Activated naive CD4-positive, alpha-beta T cell treated with anti-CD3 and anti-CD28 coated beads, Interleukin-2, amount 50 U/mL, for 24 hours (primary cell): ENCODE measurements around the gene SERPINH1.

ENCODE experiments used
- H3K27ac Mint-ChIP-seq: one replicate; pipeline ENCODE4 v1.8.0; 2021; ENCODE audit warnings: mild to moderate bottlenecking, mixed read lengths
- H3K27me3 Mint-ChIP-seq: one replicate; pipeline ENCODE4 v1.8.0; 2021; ENCODE audit warnings: mixed read lengths
- H3K36me3 Mint-ChIP-seq: one replicate; pipeline ENCODE4 v1.8.0; 2021; ENCODE audit warnings: mixed read lengths
- H3K4me1 Mint-ChIP-seq: one replicate; pipeline ENCODE4 v1.8.0; 2021; ENCODE audit warnings: mixed read lengths
- H3K4me3 Mint-ChIP-seq: one replicate; pipeline ENCODE4 v1.8.0; 2021; ENCODE audit warnings: mild to moderate bottlenecking, mixed read lengths
- H3K9me3 Mint-ChIP-seq: one replicate; pipeline ENCODE4 v1.8.0; 2021; ENCODE audit warnings: mixed read lengths

The SERPINH1 gene

DNA sequence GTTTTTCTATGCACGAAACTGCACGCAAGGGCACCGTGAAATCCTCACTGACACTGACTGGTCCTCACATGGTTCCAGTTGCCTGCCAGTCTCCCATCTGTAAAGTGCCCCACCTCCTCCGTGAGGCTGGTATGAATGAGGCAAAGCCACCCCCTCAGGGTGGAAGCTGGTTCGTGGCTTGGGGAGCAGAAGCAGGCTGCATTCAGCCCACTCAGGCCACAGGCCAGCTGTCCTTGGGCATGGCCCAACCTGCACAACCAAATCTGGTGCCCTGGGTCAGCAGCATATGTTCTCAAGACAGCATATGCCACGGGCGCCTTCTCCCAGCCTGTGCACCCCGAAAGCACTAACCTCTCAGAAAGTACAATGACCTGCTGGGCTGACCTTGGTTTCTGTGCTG is 29.3 kb downstream of the SERPINH1 start:
- H3K4me1 Mint-ChIP-seq, result peaks cover 12% of the 10 kb centered on the region
- H3K9me3 Mint-ChIP-seq, result no peaks in the 10 kb centered on the region
- H3K27me3 Mint-ChIP-seq, result no peaks in the 10 kb centered on the region
- no peak overlapping the region for H3K4me3 Mint-ChIP-seq
- no peaks in the 10 kb centered on the region for H3K36me3 Mint-ChIP-seq
- no peak overlapping the region for H3K27ac Mint-ChIP-seq

- Mint-ChIP-seq H3K36me3 (no peaks in the 10 kb centered on the region), H3K27ac (no peak overlapping the region), H3K9me3 (no peaks in the 10 kb centered on the region), H3K27me3 (no peaks in the 10 kb centered on the region), H3K4me1 (peaks cover 12% of the 10 kb centered on the region), H3K4me3 (no peak overlapping the region)
Measured at GRCh38 chr11:75591966-75592365, 29.9 kb downstream of the SERPINH1 start.

GRCh38 chr11:75592715-75593114 is 30.7 kb downstream of the SERPINH1 start:
- H3K36me3 Mint-ChIP-seq, result no peaks in the 10 kb centered on the region
- H3K4me1 Mint-ChIP-seq, result peaks cover 12% of the 10 kb centered on the region
- no peaks in the 10 kb centered on the region for H3K27me3 Mint-ChIP-seq
- H3K9me3 Mint-ChIP-seq, result no peaks in the 10 kb centered on the region
- no peak overlapping the region for H3K4me3 Mint-ChIP-seq
- no peak overlapping the region for H3K27ac Mint-ChIP-seq

DNA sequence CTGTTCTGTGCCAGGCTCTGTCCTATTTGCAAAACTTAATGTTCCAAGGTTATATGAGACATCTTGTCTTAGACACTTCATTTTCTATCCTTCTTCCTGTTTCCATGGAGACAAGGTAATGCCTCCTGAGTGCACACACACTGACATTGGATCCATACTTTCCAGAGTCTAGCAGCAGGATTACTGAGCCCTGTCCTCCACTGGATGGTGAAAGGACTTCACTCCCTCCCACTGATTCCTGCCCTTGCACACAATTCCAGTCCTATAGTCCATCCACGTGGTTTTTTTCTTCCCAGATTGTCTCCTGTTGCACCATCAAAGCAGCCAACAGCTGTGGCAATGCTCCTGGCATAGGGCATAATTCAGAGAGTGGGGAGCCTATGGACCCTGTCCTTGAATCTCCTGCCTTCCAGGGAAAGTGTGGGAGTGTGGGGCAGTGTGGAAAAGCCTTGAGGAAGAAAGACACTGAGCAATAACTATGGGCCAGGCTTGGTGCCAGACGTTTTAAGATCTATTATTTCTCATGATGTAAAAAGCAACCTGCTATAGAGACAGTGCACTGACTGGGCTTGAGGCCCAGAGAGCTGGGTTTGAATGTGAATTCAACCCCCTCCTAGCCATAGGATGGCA is 31.3 kb downstream of the SERPINH1 start:
- Mint-ChIP-seq H3K36me3 (no peaks in the 10 kb centered on the region), H3K4me3 (no peak overlapping the region), H3K27ac (peak overlapping the region; percentile 24), H3K27me3 (no peaks in the 10 kb centered on the region), H3K4me1 (peaks cover 12% of the 10 kb centered on the region), H3K9me3 (no peaks in the 10 kb centered on the region)

GRCh38 chr11:75594211-75594610 is 32.2 kb downstream of the SERPINH1 start:
- Mint-ChIP-seq H3K27ac (no peak overlapping the region), H3K36me3 (no peaks in the 10 kb centered on the region), H3K27me3 (no peaks in the 10 kb centered on the region), H3K4me3 (no peak overlapping the region), H3K9me3 (no peaks in the 10 kb centered on the region), H3K4me1 (peaks cover 12% of the 10 kb centered on the region)

DNA sequence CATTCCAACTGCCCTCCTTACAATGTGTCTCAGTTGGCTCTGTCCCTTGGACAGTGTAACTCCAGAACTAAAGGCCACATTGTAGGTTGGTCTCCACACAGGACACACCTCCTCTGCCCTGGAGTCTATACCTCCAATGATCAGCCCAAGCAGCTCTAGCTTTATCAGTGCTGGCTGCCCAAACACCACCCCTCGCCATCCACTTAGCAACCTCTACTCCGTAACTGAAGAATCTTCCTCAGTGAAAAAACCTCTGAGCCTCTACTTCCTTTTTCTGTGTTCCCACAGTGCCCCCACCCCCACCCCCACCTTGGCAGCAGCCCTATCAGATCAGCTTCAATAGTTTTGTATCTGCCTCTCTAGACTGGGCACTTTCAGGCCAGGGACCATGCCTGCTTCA is 33.4 kb downstream of the SERPINH1 start:
- Mint-ChIP-seq H3K27me3 (no peaks in the 10 kb centered on the region), H3K4me3 (no peak overlapping the region), H3K4me1 (peaks cover 12% of the 10 kb centered on the region), H3K9me3 (no peaks in the 10 kb centered on the region), H3K36me3 (no peaks in the 10 kb centered on the region), H3K27ac (no peak overlapping the region)

- no peaks in the 10 kb centered on the region for H3K36me3 Mint-ChIP-seq
- no peaks in the 10 kb centered on the region for H3K27me3 Mint-ChIP-seq
Measured at GRCh38 chr11:75596914-75597313, 34.9 kb downstream of the SERPINH1 start.

GRCh38 chr11:75597636-75598035 is 35.6 kb downstream of the SERPINH1 start:
- Mint-ChIP-seq H3K36me3 (no peaks in the 10 kb centered on the region), H3K27me3 (no peaks in the 10 kb centered on the region), H3K4me1 (peaks cover 5% of the 10 kb centered on the region), H3K9me3 (no peaks in the 10 kb centered on the region), H3K4me3 (no peak overlapping the region), H3K27ac (no peak overlapping the region)

More at GRCh38 chr11:75596914-75597313, 34.9 kb downstream of the SERPINH1 start:
- Mint-ChIP-seq H3K4me1 (peaks cover 12% of the 10 kb centered on the region), H3K27ac (no peak overlapping the region), H3K9me3 (no peaks in the 10 kb centered on the region), H3K4me3 (no peak overlapping the region)

- H3K4me3 Mint-ChIP-seq, result no peak overlapping the region
- H3K36me3 Mint-ChIP-seq, result no peaks in the 10 kb centered on the region
- no peaks in the 10 kb centered on the region for H3K27me3 Mint-ChIP-seq
- no peaks in the 10 kb centered on the region for H3K4me1 Mint-ChIP-seq
- H3K9me3 Mint-ChIP-seq, result no peaks in the 10 kb centered on the region
- no peak overlapping the region for H3K27ac Mint-ChIP-seq
Measured at GRCh38 chr11:75598264-75598663, 36.2 kb downstream of the SERPINH1 start.

DNA sequence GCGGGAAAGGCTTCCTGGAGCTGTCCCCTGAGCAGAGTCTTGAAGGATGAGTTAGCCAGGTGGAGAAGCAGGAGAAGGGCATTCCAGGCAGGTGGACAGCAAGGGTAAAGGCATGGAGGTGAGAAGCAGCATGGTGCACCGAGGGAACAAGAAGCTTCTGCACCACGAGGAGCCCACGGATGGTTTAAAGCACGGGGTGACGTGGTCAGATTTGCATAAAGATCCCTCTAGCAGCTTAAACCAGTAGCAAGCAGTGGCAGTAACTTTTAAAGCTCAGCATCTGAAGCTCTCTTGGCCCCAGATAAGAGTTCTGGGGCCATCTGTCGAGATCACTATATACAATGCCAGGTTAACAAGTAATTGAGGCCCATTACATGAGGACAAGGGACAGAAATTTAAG is 36.8 kb downstream of the SERPINH1 start:
- no peaks in the 10 kb centered on the region for H3K4me1 Mint-ChIP-seq
- no peak overlapping the region for H3K4me3 Mint-ChIP-seq
- no peaks in the 10 kb centered on the region for H3K27me3 Mint-ChIP-seq
- H3K36me3 Mint-ChIP-seq, result no peaks in the 10 kb centered on the region
- no peak overlapping the region for H3K27ac Mint-ChIP-seq
- no peaks in the 10 kb centered on the region for H3K9me3 Mint-ChIP-seq

DNA sequence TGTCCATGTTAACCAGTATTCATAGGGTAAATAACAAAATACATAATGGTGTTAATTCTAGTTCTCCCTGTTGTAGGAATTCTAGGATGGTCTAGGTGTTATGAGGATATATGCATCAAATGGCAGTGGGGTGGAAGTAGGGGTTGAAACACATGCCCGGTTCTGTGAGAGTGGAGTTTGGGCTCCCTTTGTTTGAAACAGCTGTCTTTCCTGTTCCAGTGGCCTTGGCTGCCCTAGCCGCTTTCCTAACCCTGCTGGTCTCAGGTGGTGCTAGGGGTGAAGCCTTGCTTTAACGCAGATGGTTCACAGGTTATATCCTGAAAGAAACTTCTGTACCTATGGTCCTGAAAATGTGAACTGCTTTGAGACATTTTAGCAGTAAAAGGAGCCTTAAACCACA is 38.3 kb downstream of the SERPINH1 start:
- H3K27ac Mint-ChIP-seq, result no peak overlapping the region
- no peaks in the 10 kb centered on the region for H3K4me1 Mint-ChIP-seq
- no peak overlapping the region for H3K4me3 Mint-ChIP-seq
- H3K36me3 Mint-ChIP-seq, result no peaks in the 10 kb centered on the region
- H3K9me3 Mint-ChIP-seq, result no peaks in the 10 kb centered on the region
- H3K27me3 Mint-ChIP-seq, result peaks cover 1% of the 10 kb centered on the region

GRCh38 chr11:75601494-75601893 is 39.4 kb downstream of the SERPINH1 start:
- H3K9me3 Mint-ChIP-seq, result no peaks in the 10 kb centered on the region
- no peaks in the 10 kb centered on the region for H3K36me3 Mint-ChIP-seq

GRCh38 chr11:75602951-75603350 is 40.9 kb downstream of the SERPINH1 start:
- peaks cover 1% of the 10 kb centered on the region for H3K27me3 Mint-ChIP-seq
- no peak overlapping the region for H3K4me3 Mint-ChIP-seq
- H3K4me1 Mint-ChIP-seq, result no peaks in the 10 kb centered on the region
- no peak overlapping the region for H3K27ac Mint-ChIP-seq
- no peaks in the 10 kb centered on the region for H3K36me3 Mint-ChIP-seq
- no peaks in the 10 kb centered on the region for H3K9me3 Mint-ChIP-seq

More at GRCh38 chr11:75601494-75601893, 39.4 kb downstream of the SERPINH1 start:
- Mint-ChIP-seq H3K4me3 (no peak overlapping the region), H3K27ac (no peak overlapping the region), H3K27me3 (peaks cover 1% of the 10 kb centered on the region), H3K4me1 (no peaks in the 10 kb centered on the region)

- peaks cover 1% of the 10 kb centered on the region for H3K27me3 Mint-ChIP-seq
- no peak overlapping the region for H3K4me3 Mint-ChIP-seq
- no peaks in the 10 kb centered on the region for H3K4me1 Mint-ChIP-seq
- H3K9me3 Mint-ChIP-seq, result no peaks in the 10 kb centered on the region
- H3K36me3 Mint-ChIP-seq, result no peaks in the 10 kb centered on the region
- no peak overlapping the region for H3K27ac Mint-ChIP-seq
Measured at GRCh38 chr11:75603791-75604736, 42.0 kb downstream of the SERPINH1 start.

DNA sequence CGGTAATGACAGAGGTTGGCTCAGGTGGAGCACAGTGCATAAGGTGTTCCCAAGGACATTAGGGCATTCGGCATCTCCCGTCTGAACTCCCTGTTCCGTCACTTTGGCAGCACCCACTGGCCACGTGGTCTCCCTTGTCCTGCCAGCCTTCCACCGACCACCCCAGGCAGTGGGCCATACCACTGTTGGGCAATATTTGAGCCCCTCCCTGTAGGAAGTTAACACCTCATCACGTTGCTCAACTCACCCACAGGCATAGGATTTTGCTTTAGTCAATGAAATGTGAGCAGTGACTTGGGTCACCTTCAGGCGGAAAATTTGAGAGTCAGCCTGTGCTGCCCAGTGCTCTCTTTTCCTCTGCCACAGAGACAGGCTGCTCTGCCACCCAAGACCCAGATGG is 44.0 kb downstream of the SERPINH1 start:
- peaks cover 1% of the 10 kb centered on the region for H3K27me3 Mint-ChIP-seq
- H3K36me3 Mint-ChIP-seq, result no peaks in the 10 kb centered on the region
- no peaks in the 10 kb centered on the region for H3K9me3 Mint-ChIP-seq
- H3K27ac Mint-ChIP-seq, result no peak overlapping the region
- no peak overlapping the region for H3K4me3 Mint-ChIP-seq
- H3K4me1 Mint-ChIP-seq, result no peaks in the 10 kb centered on the region

DNA sequence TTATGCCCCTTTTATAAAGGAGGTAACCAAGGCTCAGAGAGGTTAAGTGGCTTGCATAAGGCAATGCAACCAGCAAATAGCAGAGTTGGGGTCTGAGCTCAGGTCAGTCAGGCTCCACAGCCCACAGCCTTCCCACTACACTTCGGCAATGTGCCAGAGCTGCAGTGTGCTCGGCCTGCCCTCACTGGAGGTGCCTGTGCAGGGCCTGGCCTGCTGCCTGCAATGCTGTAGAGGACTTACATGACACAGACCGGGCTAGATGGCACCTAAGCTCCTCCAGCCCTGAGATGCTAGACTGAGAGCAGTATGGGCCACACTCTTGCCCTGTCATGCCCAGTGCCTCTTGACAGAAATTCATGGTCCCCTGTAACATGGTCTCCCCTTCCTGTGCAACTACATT is 49.8 kb downstream of the SERPINH1 start:
- Mint-ChIP-seq H3K27me3 (no peaks in the 10 kb centered on the region), H3K27ac (no peak overlapping the region), H3K4me1 (no peaks in the 10 kb centered on the region), H3K36me3 (no peaks in the 10 kb centered on the region), H3K9me3 (no peaks in the 10 kb centered on the region), H3K4me3 (no peak overlapping the region)
